G401.6 (cell line): ENCODE results near the gene RANBP3.
"Not testable (repeated sequence)": the region's sequence is repeated elsewhere in the genome, so short reads cannot be mapped to it uniquely, and the experiment has no call there.

Experiments
- FAIRE-seq: peaks from 2 replicates; lab custom pipeline; 2012; peaks lifted over from hg19 to GRCh38; lab: Jason Lieb, UNC

The RANBP3 gene

DNA sequence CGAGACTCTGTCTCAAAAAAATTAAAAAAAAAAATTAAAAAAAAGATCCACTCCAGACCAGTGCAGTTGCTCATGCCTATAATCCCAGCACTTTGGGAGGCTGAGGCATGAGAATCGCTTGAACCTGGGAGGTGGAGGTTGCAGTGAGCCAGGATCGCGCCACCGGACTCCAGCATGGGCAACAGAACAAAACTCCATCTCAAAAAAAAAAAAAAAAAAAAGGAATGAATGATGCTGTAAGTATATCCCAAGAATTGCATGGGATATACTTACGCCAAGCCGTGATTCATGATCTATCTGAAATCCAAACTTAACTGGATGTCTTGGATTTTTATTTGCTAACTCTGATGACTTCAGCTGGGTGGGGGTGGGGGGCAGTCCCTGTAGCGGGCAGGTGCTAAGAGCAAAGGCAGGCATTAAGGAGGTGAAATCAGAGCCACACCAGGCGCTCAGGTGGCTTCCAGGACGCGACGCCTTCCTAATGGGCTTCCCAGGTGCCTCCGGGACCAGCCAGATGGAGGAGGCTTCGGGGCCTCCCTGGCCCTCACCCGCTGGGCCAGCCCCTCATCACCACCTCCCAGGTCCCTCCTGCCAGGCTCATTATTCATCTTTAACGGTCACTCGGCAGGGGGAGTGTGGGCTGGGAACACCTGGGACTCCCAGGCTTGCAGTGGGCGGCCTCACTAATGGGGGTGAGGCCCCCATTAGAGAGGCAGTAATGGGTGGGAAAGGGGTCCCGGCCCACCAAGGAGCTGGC, 96.2 kb downstream of the RANBP3 start:
- no peak for FAIRE-seq

DNA sequence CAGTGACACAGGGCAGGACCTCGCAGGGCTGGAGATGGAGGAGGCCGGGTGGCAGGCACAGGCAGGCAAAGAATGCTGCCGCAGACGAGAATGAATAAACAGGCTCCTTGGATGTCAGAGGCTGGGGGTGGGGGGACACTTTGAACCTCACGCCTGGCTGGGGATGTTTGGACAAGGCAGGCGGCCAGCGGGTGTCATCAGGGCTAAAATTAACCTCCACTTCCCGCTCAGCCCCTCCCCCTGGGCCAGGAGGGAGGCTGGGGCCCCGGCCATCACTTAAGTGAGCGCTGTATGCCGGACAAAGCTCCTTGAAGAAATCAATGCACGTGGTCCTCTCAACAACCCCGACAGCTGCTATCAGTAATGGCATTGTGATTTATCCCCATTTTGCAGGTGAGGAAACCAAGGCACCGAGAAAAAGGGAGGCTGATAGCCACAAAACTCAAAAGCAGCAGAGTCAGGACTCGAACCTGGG, 97.3 kb downstream of the RANBP3 start:
- no peak for FAIRE-seq

DNA sequence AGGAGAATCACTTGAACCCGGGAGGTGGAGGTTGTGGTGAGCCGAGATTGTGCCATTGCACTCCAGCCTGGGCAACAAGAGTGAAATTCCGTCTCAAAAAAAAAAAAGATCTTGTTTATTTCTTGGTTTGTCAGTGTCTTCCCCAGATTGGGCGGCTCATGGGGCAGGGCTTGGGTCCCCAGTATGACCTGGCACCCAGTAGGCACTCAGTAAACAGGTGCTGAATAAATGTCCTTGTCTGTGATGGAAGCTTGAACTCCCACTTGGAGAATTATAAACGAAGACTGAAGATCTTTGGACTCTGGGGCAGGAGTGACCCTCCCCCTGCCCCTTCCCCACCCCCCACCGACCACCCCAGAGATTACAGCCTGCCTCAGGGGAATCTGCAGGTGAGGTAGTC, 97.7 kb downstream of the RANBP3 start:
- FAIRE-seq: no peak

DNA sequence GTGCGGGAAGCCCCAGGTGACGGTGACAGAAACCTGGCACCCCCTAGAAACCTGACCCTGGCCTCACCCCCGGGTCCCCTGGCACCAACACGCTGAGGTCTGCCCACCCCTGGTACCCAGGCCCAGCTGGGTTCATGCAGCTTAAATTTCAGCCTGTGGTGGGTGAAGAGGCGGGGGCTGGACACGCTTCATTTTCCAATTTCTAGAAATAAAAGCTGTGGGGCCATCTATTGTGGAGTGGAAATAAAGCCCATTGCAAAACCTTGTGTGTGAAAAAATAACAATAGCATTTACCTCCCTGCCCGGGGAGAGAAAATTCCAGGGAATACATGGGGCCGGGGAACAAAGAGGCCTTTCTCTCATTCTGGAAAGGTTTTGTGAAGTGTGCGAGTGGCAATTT, 100.1 kb downstream of the RANBP3 start:
- FAIRE-seq: no peak

DNA sequence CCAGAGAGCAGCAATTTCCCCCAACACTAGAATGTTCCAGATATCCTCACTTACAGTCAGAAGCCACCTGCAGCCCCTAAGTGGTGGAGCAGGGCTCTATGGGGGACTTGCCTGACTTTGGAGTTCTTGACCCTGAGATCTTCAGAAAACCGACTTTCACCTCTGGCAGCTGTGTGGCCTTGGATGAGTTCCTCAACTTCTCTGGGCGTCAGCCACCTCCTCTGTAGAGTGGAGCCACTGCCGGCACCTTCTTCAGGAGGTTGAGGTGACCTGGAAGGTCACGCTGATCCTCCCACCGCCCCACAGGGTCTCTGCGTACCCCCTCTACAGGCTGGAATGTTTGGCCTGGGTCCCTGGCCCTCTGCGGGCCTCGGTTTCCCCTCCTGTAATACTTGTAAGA, 100.5 kb downstream of the RANBP3 start:
- no peak for FAIRE-seq

DNA sequence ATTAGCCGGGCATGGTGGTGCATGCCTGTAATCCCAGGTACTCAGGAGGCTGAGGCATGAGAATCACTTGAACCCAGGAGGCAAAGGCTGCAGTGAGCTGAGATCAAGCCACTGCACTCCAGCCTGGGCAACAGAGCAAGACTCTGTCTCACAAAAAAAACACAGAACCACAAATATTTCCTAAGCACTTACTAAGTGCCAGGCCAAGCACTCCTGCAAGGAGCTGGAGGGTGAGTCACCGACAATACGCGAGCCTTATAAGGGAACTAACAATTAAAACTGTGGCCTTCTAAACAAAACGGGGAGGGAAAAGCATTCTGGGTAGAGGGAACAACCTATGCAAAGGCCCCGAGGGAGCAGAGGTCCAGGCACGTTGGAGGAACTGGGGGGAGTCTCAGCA, 103.4 kb downstream of the RANBP3 start:
- not testable (repeated sequence) for FAIRE-seq

DNA sequence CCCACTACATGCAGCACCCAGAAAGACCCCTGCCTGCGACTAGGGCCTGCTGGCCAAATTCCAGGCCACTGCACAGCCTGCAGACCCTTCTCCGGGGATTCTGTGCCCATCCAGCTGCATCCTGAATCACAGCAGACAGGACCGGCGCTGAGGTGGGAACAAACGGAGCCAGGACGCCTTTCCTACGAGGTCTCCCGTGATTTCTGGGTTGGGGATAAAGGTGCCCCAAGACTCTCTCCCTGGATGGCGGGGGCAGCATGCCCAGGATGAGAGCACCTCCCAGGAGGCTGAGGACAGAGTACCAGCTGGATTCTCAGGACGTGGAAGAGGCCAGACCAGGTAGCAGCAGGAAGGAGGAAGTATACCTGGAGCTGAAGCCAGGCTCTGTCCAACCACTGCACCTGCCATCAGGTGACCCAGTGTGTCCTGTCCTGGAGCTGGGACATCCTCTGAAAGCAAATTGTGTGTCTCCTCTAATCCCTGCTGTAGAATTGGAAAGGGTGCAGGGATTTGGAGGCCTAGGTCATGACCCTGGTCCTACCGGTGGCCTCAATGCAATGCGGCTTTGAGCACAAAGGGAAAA, 104.2 kb downstream of the RANBP3 start:
- no peak for FAIRE-seq

DNA sequence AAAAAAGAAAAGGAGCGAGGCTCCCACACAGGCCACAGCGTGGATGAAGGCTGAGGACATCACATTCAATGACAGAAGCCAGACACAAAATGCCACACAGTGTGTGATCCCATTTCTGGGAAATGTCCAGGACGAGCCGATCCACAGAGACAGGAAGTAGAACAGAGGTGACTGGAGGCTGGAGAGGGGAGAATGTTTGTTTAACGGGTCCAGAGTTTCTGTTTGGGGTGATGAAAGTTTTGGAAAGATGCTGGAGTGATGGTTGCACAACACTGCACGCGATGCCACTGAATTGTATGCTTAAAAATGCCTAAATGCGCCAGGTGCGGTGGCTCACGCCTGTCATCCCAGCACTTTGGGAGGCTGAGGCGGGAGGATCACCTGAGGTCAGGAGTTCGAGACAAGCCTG, 107.0 kb downstream of the RANBP3 start:
- no peak for FAIRE-seq

DNA sequence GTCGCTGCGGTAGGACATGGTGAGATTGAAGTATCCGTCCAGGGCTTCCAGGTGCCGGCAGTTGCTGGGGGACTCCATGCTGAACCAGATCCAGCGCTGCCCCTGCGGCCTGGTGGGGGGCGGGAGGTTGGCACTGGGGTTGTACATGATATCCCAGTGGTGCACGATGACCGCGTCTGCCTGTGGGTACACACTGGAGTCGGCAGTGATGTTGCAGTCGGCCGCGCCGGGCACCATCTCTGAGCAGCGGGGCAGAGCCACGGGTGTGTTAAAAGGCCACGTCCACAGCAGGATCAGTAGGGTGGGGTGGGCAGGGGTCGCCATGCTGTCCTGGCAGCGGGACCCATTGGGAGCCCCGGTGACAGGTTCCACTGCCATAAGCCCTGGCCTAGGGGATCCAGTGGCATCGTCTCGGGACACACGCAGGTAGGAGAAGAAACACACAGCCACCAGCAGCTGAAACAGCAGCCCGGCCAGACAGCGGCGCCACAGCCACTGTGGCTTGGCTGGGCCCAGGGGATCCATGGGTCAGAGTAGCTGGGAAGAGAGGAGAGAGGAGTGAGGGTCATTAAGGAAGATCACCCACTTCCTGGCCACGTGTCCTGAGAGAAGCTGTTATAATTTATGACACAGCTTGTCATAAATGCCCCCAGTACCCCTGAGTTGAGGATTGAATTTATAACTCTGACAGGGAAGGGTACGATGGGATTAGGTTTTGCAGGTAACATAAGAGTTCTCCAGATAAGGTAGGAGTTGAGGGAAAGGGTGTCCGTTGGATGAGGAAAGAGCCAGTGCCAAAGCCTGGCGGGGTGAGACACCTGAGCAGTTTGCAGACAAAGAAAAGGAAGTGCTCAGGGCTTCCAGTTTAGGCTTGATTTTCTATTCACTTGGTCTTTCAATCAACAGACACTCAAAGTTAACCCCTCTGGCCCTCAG, 110.5 kb downstream of the RANBP3 start:
- no peak for FAIRE-seq
